ENCODE data around the gene LIPC.

GRCh38 chr15:58597943-58598828 lies 166.4 kb downstream of the LIPC start:
- no peak for TF ChIP-seq CTCF (IDR thresholded peaks at IDR 0.05; ENCODE audit: low read length)
- no peak for TF ChIP-seq EZH2phosphoT487 (IDR thresholded peaks at IDR 0.05; ENCODE audit: low read length)
